ENCODE data around the gene SMC4.

The SMC4 gene

DNA sequence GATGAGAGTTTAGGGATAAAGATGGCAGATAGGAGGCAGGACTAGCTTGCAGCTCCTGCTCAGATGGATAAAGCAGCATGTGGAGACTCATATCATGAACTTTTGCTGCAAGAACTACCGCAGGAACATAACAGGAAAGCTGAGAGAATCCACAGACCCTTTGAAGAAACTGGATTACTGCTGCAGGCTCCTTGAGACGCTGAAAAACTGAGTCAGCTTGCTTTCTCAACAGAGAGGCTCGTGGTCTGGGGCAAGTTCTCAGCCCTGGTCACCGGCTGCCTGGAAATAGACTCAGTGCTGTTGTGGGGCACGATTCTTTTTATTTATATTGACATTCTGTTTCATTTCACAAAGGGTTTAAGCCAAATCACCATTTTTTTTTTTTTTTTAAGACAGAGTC, 78.9 kb downstream of the SMC4 start:
- DNase-seq (ENCODE audit: low spot score) = no peak

DNA sequence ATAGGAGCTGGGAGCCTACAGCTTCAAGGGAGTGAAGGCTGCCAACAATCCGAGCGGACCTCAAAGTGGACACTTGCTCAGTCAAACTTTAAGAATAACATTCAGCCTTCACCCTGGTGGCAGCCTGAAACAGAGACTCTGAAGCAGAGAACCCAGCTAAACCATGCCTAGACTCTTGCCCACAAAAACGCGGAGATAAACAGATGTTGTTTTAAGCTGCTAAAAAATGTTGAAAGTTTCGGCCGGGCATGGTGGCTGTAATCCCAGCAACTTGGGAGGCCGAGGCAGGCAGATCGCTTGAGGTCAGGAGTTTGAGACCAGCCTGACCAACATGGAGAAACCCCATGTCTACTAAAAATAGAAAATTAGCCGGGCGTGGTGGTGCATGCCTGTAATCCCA, 79.9 kb downstream of the SMC4 start:
- no peak for DNase-seq (ENCODE audit: low spot score)

DNA sequence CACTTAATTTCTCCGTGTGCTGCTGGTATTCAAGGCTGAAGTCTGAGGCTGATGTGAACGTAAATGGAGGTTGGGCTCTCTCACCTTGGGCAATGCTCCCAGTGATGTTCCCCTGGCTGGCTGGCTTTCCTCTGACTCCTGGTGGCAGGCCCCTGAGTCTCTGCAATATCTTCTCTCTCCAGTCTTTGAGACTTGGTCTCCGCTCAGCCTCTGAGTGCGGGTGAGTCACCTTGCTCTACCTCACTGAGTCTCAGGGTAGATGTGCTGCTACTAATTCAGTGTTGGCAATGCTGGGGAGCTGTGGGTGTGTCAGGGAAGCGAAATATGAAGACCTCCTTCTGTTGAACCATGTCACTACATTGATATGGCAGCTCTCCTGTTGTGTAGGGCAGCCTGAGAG, 81.5 kb downstream of the SMC4 start:
- DNase-seq (ENCODE audit: low spot score) = no peak

DNA sequence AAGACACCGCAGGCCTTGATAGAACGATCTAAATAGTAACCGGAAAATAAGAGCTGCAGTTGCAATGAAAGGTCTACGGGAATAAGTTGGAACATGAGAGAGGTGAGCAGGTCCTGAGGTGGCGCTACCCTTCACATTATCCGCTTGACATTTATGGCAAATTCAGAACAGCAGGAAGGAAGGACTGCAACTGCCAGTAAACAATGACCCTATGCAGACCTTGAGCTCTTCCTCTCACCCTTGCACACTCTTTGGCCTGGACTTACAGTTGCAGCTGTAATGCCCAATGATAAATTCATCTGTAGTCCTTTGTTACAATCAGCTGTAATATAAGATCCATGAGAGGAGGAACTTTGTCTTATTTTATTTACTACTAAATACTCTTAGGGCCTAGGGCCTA, 82.4 kb downstream of the SMC4 start:
- DNase-seq (ENCODE audit: low spot score) = no peak

DNA sequence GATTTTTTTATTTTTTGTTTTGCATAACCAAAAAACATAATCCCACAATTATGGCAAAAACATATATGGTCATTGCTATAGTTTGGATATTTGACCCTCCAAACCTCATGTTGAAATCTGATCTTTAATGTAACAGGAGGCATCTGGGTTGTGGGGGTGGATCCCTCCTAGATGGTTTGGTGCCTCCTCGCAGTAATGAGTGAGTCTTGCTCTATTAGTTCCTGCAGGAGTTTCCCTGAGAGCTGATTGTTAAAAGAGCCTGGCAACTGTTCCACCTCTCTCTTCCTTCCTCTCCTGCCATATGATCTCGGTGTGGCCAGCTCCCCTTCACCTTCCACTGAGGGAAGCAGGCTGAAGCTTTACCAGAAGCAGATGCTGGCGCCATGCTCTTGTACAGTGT, 83.3 kb downstream of the SMC4 start:
- DNase-seq (ENCODE audit: low spot score) = no peak
